ENCODE results near the gene C5orf46. TPM values are rescaled to one million over a fixed set of nuclear protein-coding genes. Genes with fewer than 3 reads are reported as not detected.
A peak's percentile ranks its signal among the peaks of the same experiment; 100 is the strongest.
"Not testable (repeated sequence)": the region's sequence is repeated elsewhere in the genome, so short reads cannot be mapped to it uniquely, and the experiment has no call there.

C5orf46 gene
- not detected for polyA plus RNA-seq (ENCODE audit: insufficient read length in 4 of 4)

- no peak for DNase-seq (ENCODE audit: low read depth in 4 of 4, low spot score in 2 of 4)
Measured at GRCh38 chr5:147906326-147907095, at the start of gene C5orf46. C5orf46 (minus strand) TSS chr5:147906538; CDS start chr5:147906501, 37 bp downstream.

- DNase-seq (ENCODE audit: low read depth in 4 of 4, low spot score in 2 of 4) = no peak
Measured at GRCh38 chr5:147954971-147955370, 48.6 kb upstream of the C5orf46 start.

GRCh38 chr5:147949711-147950573 is 43.6 kb upstream of the C5orf46 start:
- peak in 1 of 4 donors; percentile 16 for DNase-seq (ENCODE audit: low read depth in 4 of 4, low spot score in 2 of 4)

GRCh38 chr5:147946658-147947274 is 40.4 kb upstream of the C5orf46 start:
- DNase-seq (ENCODE audit: low read depth in 4 of 4, low spot score in 2 of 4) = not testable (repeated sequence)

GRCh38 chr5:147939431-147940114 is 33.2 kb upstream of the C5orf46 start:
- no peak for DNase-seq (ENCODE audit: low read depth in 4 of 4, low spot score in 2 of 4)

GRCh38 chr5:147935032-147935431 is 28.7 kb upstream of the C5orf46 start:
- peak in 1 of 4 donors; percentile 1 for DNase-seq (ENCODE audit: low read depth in 4 of 4, low spot score in 2 of 4)

- DNase-seq (ENCODE audit: low read depth in 4 of 4, low spot score in 2 of 4) = no peak
Measured at GRCh38 chr5:147930769-147931168, 24.4 kb upstream of the C5orf46 start.

GRCh38 chr5:147927901-147928300 is 21.6 kb upstream of the C5orf46 start:
- DNase-seq (ENCODE audit: low read depth in 4 of 4, low spot score in 2 of 4) = no peak

- DNase-seq (ENCODE audit: low read depth in 4 of 4, low spot score in 2 of 4) = no peak
Measured at GRCh38 chr5:147925020-147925419, 18.7 kb upstream of the C5orf46 start.

- DNase-seq (ENCODE audit: low read depth in 4 of 4, low spot score in 2 of 4) = no peak
Measured at GRCh38 chr5:147921136-147921535, 14.8 kb upstream of the C5orf46 start.

GRCh38 chr5:147920420-147921030 is 14.2 kb upstream of the C5orf46 start:
- no peak for DNase-seq (ENCODE audit: low read depth in 4 of 4, low spot score in 2 of 4)

- DNase-seq (ENCODE audit: low read depth in 4 of 4, low spot score in 2 of 4) = no peak
Measured at GRCh38 chr5:147918899-147919298, 12.6 kb upstream of the C5orf46 start.

GRCh38 chr5:147918101-147918685 is 11.9 kb upstream of the C5orf46 start:
- DNase-seq (ENCODE audit: low read depth in 4 of 4, low spot score in 2 of 4) = no peak

GRCh38 chr5:147913786-147914185 is 7.4 kb upstream of the C5orf46 start:
- DNase-seq (ENCODE audit: low read depth in 4 of 4, low spot score in 2 of 4) = no peak

- DNase-seq (ENCODE audit: low read depth in 4 of 4, low spot score in 2 of 4) = no peak
Measured at GRCh38 chr5:147912011-147912410, 5.7 kb upstream of the C5orf46 start.

- no peak for DNase-seq (ENCODE audit: low read depth in 4 of 4, low spot score in 2 of 4)
Measured at GRCh38 chr5:147911427-147911826, 5.1 kb upstream of the C5orf46 start.

GRCh38 chr5:147904110-147904509 is 2.2 kb downstream of the C5orf46 start:
- DNase-seq (ENCODE audit: low read depth in 4 of 4, low spot score in 2 of 4) = no peak

GRCh38 chr5:147902609-147903115 is 3.7 kb downstream of the C5orf46 start:
- DNase-seq (ENCODE audit: low read depth in 4 of 4, low spot score in 2 of 4) = no peak

GRCh38 chr5:147901599-147902039 is 4.7 kb downstream of the C5orf46 start:
- DNase-seq (ENCODE audit: low read depth in 4 of 4, low spot score in 2 of 4) = no peak
